Pulmonary artery endothelial cell (primary cell): ENCODE results near the gene EYA2. TPM values are rescaled to one million over a fixed set of nuclear protein-coding genes. Genes with fewer than 3 reads are reported as not detected.

Experiments
- total RNA-seq: library from RNA; depleted of rRNA; stranded (reverse); fragments of >200 nt; gene quantifications from 2 replicates; pipeline ENCODE4 v1.2.3, GENCODE V29; 2014

EYA2 gene
- total RNA-seq, 1 donor from 2014 or later: not detected

Other genes with a start within 250 kb of the EYA2 start
- 0.04 and 0.40 TPM in 2 replicates for gene SLC13A3, start 243.4 kb upstream of the EYA2 start, total RNA-seq
- gene TP53RK, start 205.4 kb upstream of the EYA2 start, total RNA-seq: 17.6 and 19.6 TPM in 2 replicates
- 6.5 and 8.1 TPM in 2 replicates for gene SLC2A10, start 185.2 kb upstream of the EYA2 start, total RNA-seq